ENCODE measurements around the gene SPATA4. TPM values are rescaled to one million over a fixed set of nuclear protein-coding genes. Genes with fewer than 3 reads are reported as not detected.

Gene SPATA4
- total RNA-seq, result 0.16 and 0.38 TPM in 2 replicates

DNA sequence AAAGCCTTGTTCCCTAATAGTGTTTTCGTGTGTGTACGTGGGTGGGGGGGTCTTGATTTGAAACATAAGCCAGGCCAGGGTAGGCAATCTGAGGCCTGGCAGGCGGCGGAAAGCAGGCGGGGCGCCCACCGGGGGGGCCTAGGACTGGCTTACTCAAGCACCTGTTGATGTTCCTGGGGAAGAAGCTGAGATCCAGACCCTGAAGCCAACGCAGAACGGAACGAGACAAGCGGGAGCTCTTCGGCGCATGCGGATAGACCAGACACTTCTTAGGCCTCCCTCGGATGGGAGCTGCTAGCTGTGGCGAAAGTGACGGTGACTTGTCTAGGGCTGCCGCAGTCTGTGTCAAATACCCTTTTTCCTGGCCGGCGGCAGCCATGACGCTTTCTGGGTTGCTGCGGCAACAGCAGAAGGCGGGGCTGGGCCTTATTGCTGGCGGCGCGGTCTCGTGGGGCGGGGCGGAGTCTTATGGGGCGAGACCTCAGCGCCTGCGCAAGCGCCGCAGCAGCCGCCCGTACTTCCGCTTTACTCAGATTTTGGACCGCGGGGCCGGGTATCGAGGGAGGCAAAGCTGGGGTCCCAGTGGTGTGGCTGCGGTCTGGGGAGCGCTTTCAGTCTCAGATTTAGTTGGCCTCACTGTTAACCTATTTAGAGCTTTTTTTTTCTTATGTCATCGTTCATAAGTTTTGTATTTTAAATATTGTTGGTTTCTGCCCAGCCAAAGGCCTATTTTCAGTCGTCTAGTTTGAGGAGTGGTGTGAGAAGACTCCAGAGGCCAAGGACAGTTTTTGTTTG is at the start of gene SPATA4:
Gene SPATA4 (minus strand): TSS at position 402 of the 795 bp plus-strand sequence. CDS start 23 bp downstream, at position 379.

Other genes starting within 250 kb of the SPATA4 start
- gene WDR17, start 129.7 kb downstream of the SPATA4 start, total RNA-seq, result 0.98 and 1.3 TPM in 2 replicates
- gene ASB5, start 73.6 kb upstream of the SPATA4 start, total RNA-seq, result 0.38 TPM in 1 of 2 replicates, not detected in the other
- gene SPCS3, start 124.4 kb upstream of the SPATA4 start, total RNA-seq, result 43.6 and 54.8 TPM in 2 replicates

All from mesangial cell (primary cell).